GM18499 (cell line): ENCODE results near the gene PCDHB5.
"Not testable (repeated sequence)": the region's sequence is repeated elsewhere in the genome, so short reads cannot be mapped to it uniquely, and the experiment has no call there.

Experiments
- ATAC-seq: cut with Tn5 transposase; IDR thresholded peaks from one replicate; pipeline ENCODE4 v1.9.1; 2021; ENCODE audit warnings: moderate number of reproducible peaks; ENCODE audit not compliant: insufficient read depth, unreplicated experiment

The PCDHB5 gene

GRCh38 chr5:141135030-141135717, at the start of gene PCDHB5:
PCDHB5 (plus strand) TSS chr5:141135206; CDS start chr5:141135435, 229 bp downstream.
- no peak for ATAC-seq

DNA sequence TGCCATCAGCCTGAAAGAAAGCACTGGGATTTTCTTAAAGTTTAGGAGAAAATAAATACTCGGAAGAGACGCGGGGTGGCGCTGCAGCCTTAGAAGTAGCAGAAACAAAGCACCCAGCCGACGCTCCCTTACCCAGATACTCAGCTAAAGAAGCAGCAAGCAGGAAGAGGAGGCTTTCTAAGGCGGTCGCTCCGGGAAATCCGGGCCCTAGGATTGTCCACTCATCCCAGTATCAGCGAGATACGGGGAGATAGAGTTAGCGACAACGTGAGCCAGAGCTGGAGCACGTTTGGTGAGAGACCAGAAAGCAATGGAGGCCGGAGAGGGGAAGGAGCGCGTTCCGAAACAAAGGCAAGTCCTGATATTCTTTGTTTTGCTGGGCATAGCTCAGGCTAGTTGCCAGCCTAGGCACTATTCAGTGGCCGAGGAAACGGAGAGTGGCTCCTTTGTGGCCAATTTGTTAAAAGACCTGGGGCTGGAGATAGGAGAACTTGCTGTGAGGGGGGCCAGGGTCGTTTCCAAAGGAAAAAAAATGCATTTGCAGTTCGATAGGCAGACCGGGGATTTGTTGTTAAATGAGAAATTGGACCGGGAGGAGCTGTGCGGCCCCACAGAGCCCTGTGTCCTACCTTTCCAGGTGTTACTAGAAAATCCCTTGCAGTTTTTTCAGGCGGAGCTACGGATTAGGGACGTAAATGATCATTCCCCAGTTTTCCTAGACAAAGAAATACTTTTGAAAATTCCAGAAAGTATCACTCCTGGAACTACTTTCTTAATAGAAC, 40.3 kb upstream of the PCDHB5 start, which contains the start of gene PCDHB2:
PCDHB2 (plus strand) TSS at position 135 of the 782 bp plus-strand sequence; CDS start at position 311, 176 bp downstream.
- no peak for ATAC-seq

- no peak for ATAC-seq
Observed at GRCh38 chr5:141095263-141095641, 39.8 kb upstream of the PCDHB5 start.

DNA sequence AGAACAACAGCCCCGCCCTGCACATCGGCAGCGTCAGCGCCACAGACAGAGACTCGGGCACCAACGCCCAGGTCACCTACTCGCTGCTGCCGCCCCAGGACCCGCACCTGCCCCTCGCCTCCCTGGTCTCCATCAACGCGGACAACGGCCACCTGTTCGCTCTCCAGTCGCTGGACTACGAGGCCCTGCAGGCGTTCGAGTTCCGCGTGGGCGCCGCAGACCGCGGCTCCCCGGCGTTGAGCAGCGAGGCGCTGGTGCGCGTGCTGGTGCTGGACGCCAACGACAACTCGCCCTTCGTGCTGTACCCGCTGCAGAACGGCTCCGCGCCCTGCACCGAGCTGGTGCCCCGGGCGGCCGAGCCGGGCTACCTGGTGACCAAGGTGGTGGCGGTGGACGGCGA, 38.8 kb upstream of the PCDHB5 start:
- ATAC-seq, result not testable (repeated sequence)

GRCh38 chr5:141096586-141096985, 38.4 kb upstream of the PCDHB5 start:
- ATAC-seq, result not testable (repeated sequence)

- ATAC-seq, result no peak
Observed at GRCh38 chr5:141100243-141100805, 34.7 kb upstream of the PCDHB5 start, which contains the start of gene PCDHB3. PCDHB3 (plus strand) TSS chr5:141100473; CDS start chr5:141100650, 177 bp downstream.

DNA sequence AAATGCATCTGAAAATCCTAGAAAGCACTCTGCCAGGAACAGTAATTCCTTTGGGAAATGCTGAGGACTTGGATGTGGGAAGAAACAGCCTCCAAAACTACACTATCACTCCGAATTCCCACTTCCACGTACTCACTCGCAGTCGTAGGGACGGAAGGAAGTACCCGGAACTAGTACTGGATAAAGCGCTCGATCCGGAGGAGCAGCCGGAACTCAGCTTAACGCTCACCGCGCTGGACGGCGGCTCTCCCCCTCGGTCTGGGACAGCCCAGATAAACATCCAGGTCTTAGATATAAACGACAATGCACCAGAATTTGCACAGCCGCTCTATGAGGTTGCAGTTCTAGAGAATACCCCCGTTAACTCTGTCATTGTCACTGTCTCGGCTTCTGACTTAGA, 33.9 kb upstream of the PCDHB5 start:
- ATAC-seq, result no peak

GRCh38 chr5:141102070-141102469, 32.9 kb upstream of the PCDHB5 start:
- ATAC-seq, result not testable (repeated sequence)

GRCh38 chr5:141102471-141102870, 32.5 kb upstream of the PCDHB5 start:
- not testable (repeated sequence) for ATAC-seq

DNA sequence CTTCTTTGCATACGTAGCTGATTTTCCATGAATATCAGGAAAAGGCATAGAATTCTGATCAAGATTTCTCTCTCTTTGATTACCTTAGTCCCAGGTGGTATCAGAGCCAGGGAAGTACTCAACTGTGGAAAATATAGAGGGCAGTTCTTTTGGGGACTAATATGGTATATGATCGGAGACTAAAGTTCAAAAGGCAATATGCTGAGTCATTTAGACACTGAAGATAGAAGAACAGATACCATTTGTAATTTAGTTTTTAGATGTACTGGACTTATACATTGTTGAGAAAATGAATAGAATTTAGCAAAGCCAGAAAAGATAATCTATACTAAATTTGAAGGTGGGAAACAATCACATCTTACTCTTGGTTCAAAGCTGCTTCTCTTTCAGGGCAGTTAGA, 29.7 kb upstream of the PCDHB5 start:
- ATAC-seq, result no peak

- no peak for ATAC-seq
Observed at GRCh38 chr5:141119250-141119649, 15.8 kb upstream of the PCDHB5 start.

- ATAC-seq, result no peak
Observed at GRCh38 chr5:141121563-141121962, 13.4 kb upstream of the PCDHB5 start, which contains the start of gene PCDHB4. PCDHB4 (plus strand) TSS chr5:141121818; CDS start chr5:141121999, 181 bp downstream.

DNA sequence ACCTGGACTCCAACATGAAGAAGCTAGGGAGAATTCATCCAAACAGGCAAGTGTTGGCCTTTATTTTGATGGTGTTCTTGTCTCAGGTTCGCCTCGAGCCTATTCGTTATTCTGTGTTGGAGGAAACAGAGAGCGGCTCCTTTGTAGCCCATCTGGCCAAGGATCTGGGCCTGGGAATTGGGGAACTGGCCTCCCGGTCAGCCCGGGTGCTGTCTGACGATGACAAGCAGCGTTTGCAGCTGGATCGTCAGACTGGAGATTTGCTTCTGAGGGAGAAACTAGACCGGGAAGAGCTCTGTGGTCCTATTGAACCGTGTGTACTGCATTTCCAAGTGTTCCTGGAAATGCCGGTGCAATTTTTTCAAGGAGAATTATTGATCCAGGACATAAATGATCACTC, 13.0 kb upstream of the PCDHB5 start:
- no peak for ATAC-seq

DNA sequence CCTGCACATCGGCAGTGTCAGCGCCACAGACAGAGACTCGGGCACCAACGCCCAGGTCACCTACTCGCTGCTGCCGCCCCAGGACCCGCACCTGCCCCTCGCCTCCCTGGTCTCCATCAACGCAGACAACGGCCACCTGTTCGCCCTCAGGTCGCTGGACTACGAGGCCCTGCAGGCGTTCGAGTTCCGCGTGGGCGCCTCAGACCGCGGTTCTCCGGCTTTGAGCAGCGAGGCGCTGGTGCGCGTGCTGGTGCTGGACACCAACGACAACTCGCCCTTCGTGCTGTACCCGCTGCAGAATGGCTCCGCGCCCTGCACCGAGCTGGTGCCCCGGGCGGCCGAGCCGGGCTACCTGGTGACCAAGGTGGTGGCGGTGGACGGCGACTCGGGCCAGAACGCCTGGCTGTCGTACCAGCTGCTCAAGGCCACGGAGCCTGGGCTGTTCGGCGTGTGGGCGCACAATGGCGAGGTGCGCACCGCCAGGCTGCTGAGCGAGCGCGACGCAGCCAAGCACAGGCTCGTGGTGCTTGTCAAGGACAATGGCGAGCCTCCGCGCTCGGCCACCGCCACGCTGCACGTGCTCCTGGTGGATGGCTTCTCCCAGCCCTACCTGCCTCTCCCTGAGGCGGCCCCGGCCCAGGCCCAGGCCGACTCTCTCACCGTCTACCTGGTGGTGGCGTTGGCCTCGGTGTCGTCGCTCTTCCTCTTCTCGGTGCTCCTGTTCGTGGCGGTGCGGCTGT, 11.4 kb upstream of the PCDHB5 start:
- ATAC-seq, result not testable (repeated sequence)

- no peak for ATAC-seq
Observed at GRCh38 chr5:141127305-141127704, 7.7 kb upstream of the PCDHB5 start.

GRCh38 chr5:141135718-141136266, 786 bp downstream of the PCDHB5 start:
- no peak for ATAC-seq

- not testable (repeated sequence) for ATAC-seq
Observed at GRCh38 chr5:141137346-141137745, 2.3 kb downstream of the PCDHB5 start.

GRCh38 chr5:141149812-141150211, 14.8 kb downstream of the PCDHB5 start, which contains the start of gene PCDHB6:
PCDHB6 (plus strand) TSS chr5:141150057; CDS start chr5:141150258, 201 bp downstream.
- no peak for ATAC-seq

GRCh38 chr5:141150224-141150992, 15.4 kb downstream of the PCDHB5 start:
- ATAC-seq, result no peak
